SH-SY5Y (cell line): ENCODE results near the gene SETD1B.

Source experiments
- GATA2 ChIP-seq: IDR thresholded peaks from 2 replicates; pipeline ENCODE4 v1.6.1; 2011; ENCODE audit warnings: mild to moderate bottlenecking, low read depth, low read length
- GATA3 ChIP-seq: IDR thresholded peaks from 2 replicates; pipeline ENCODE4 v1.6.1; 2011; ENCODE audit warnings: low read depth, mild to moderate bottlenecking, low read length, moderate library complexity

Gene SETD1B

GRCh38 chr12:121806546-121807423, 3.0 kb downstream of the SETD1B start:
- TF ChIP-seq GATA3 = no peak
- no peak for TF ChIP-seq GATA2

DNA sequence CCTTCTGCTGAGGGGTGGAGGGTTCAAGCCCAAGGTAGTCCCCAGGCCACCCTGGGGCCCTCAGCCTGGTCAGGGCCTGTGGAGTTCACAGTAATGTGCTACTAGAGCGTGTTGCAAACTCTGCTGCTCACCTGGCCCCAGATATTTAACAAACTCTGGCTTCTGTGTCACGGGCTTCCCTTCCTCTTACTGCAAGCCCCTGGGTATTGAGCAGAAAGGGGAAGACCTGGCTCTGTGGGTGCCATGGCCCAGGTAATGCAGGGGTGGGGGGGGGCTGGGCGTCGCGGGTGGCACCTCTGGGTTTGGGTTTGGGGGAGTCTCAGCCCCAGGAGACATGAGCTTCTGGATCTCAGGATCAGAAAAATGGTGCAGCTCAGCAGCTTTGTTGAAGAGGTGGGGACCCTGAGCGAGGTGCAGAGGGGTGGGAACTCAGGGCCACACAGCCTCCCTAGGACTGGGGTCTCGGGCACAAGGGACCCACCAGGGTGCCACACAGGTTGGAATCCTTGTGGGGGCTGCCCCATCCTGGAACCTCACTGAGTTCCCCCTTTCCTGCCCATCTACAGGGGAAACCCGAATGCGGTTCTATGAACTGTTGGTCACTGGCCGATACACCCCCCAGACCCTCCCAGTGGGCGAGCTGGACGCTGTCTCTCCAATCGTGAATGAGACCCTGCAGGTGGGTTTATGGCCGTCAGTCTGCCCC, 4.0 kb downstream of the SETD1B start:
- TF ChIP-seq GATA2 = no peak
- no peak for TF ChIP-seq GATA3

GRCh38 chr12:121808623-121809022, 4.8 kb downstream of the SETD1B start:
- TF ChIP-seq GATA3 = no peak
- TF ChIP-seq GATA2 = no peak

GRCh38 chr12:121809712-121810116, 5.9 kb downstream of the SETD1B start:
- TF ChIP-seq GATA3 = no peak
- TF ChIP-seq GATA2 = no peak

GRCh38 chr12:121810234-121810817, 6.5 kb downstream of the SETD1B start:
- TF ChIP-seq GATA3 (no peak), GATA2 (no peak)

GRCh38 chr12:121810833-121811433, 7.1 kb downstream of the SETD1B start:
- TF ChIP-seq GATA2 = no peak
- TF ChIP-seq GATA3 = no peak

DNA sequence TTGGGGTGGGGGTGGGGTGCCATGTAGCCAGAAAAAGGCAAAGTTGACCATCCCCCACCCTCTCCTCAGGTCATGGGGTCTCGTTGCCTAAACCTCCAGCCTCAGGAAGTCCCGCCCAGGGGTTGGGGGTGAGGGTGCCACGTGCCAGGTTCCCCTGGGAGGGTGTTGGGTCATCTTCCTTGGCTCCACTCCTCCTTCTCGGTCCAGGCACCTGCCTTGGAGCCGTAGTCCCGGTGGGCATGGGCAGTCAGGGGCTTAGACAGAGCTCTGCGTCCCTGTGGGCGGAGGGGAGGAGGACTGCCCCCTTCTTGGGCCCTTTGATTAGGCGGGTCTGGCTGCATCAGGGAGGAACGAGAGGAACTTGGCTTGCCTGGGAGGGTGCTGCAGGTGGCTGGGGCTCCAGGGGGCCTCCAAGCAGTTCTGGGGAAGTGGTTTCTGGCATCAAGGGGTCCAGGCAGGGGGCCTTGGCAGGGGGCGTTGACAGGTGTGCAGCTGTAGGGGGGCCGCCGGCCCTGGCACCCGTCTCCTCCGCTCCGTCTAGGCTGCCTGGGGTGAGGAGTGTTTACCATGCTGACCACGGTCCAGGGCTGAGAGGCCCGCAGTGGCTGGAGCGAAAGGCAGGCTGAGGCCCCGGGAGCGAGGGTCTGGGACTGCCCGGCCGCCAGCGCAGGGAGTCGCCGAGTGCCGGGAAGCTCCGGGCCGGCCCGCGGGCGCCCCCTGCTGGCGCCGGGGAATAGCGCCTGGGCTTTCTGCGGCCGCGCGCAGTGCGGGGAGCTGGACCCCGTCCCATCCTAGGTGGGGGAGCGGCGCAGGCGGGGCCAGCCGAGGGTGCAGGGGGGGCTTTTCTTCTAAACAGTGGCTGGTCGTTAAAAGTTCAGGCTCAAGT, 7.9 kb downstream of the SETD1B start:
- no peak for TF ChIP-seq GATA2
- TF ChIP-seq GATA3 = no peak

DNA sequence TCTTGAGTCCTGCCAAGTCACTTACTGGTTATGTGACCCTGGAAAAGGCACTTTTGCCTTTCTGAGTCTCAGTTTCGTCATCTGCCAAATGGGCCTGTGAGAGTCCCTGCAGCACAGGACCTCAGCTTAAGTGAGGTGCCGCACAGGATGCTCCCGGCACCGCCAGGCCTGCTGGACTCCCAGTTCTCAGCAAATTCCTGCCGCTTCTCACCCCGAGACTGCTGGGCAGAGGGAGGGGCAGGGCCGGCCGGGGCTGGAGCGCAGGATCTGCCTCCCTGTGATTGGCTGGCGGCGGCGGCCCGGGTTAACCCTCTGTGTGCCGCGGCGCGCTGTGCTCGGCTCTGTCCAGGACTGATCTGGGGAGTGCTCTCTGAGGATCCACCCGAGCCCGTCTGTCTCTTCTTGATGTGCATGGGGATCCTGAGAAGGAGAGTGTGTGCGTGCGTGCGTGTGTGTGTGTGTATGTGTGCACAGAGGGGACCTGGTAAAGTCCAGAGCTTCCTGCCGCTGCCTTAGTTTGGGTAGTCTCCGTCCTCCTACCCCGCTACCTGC, 8.6 kb downstream of the SETD1B start:
- TF ChIP-seq GATA3 (no peak), GATA2 (no peak)

DNA sequence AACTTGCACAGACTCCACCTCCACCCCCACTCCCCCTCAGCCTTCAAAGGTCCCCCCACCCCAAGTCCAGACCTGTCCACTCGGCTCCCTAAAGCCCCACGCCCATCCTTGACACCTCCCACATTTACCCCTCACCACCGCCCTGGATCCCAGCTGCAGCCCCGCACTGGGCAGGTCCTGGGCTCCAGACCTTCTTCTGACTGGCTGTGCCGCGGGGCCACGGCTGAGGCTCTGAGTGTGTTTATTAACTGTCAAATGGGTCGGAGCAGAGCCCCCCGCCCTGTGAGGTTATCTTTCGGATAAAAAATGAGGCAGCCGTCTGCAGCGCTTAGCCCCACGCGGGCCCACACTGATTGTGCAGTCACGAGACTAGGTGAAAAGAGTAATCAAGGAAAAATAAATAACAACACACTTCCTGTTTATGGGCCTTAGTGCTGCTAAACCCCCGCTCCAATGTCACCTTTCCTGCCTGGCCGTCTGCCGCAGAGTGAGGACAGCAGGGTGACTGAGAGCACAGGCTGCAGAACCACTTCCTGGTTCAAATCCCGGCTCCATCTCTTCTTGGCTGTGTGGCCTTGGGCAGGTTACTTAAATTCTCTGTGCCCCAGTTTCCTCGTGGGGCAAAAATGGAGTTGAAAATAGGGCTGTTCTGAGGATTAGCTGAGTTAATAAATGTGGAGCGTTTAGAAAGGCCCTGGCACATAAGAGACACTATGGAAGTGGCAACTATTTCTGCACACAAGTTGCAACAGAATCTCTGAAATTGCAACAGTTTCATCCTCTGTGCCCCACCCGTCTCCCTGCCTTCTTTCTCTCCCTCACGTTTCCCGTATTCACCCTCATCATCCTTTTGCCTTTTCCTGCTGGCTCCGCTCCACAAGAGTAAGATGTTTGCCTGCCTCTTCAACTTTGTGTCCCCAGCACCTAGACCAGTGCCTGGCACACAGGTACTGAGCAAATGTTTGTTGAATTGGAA, 9.4 kb downstream of the SETD1B start:
- TF ChIP-seq GATA3 (no peak), GATA2 (no peak)

DNA sequence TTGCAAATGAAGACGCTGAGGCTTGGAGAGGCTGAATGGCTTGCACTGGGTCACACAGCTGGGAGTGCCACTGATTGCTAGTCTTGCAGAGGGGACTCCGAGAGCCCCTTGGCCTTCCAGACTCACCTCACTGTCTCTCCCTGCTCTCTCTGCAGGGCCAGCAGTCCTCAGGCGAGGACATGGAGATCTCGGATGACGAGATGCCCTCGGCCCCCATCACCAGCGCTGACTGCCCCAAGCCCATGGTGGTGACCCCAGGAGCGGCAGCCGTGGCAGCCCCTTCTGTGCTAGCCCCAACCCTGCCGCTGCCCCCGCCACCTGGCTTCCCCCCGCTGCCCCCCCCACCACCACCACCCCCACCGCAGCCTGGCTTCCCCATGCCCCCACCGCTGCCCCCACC, 10.1 kb downstream of the SETD1B start:
- TF ChIP-seq GATA2 (no peak), GATA3 (no peak)

DNA sequence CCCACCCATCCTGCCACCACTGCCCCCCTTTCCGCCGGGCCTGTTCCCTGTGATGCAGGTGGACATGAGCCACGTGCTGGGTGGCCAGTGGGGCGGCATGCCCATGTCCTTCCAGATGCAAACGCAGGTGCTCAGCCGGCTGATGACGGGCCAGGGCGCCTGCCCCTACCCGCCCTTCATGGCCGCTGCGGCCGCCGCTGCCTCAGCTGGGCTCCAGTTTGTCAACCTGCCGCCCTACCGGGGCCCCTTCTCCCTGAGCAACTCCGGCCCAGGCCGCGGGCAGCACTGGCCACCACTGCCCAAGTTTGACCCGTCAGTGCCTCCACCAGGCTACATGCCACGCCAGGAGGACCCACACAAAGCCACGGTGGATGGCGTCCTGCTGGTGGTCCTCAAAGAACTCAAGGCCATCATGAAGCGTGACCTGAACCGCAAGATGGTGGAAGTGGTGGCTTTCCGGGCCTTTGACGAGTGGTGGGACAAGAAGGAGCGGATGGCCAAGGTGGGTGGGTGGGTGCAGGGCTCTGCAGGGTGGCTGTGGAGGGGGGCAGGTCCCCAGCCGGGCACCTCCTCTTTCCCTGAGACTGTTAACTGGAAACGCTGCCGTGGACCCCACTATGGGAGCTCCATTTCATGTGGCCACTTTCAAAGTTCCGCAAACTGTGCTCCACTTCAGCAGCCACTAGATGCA, 10.8 kb downstream of the SETD1B start:
- TF ChIP-seq GATA3 = no peak
- no peak for TF ChIP-seq GATA2
